Measurements from ENCODE around the gene PLAGL2.

GRCh38 chr20:32231245-32231644, 23.7 kb upstream of the PLAGL2 start:
- TF ChIP-seq CTCF (IDR thresholded peaks at IDR 0.05; ENCODE audit: low read depth, low read length, poor library complexity, severe bottlenecking) (no peak), EZH2phosphoT487 (IDR thresholded peaks at IDR 0.05; ENCODE audit: borderline replicate concordance, low read length) (no peak)

Data from DOHH2 (cell line).